GM12878 (cell line): ENCODE data around the gene ING3.

ENCODE experiments used
- ASH2L ChIP-seq: fragments of 300-600, 200-600 bp; sonication (generic); IDR thresholded peaks from 2 replicates; pipeline ENCODE4 v1.6.1; 2017; ENCODE audit warnings: low read depth, mild to moderate bottlenecking, borderline replicate concordance
- CBX5 ChIP-seq: sonication (generic); IDR thresholded peaks from 2 replicates; pipeline ENCODE4 v1.6.1; 2016; ENCODE audit warnings: low read depth, moderate library complexity, mild to moderate bottlenecking, inconsistent platforms
- CTCF ChIP-seq, 3 experiments: IDR thresholded peaks in 2 of 3; conservative IDR thresholded peaks in 1 of 3; 2 replicates each; pipeline ENCODE4 v1.5.1; 2011; ENCODE audit warnings: low read depth in 3 of 3, low read length in 3 of 3, mild to moderate bottlenecking in 3 of 3, control low read depth in 2 of 3, moderate library complexity in 2 of 3, inconsistent platforms in 1 of 3, mixed read lengths in 1 of 3; ENCODE audit not compliant: control insufficient read depth in 2 of 3, insufficient read depth in 1 of 3; ENCODE audit errors: extremely low read depth in 1 of 3
- EP300 ChIP-seq, 2 experiments: fragments of 150-350 bp in 1 of 2; IDR thresholded peaks; 2 replicates each; pipeline ENCODE4 v1.6.1; 2011 to 2012; ENCODE audit warnings: low read depth in 2 of 2, low read length in 2 of 2, borderline replicate concordance in 1 of 2, improper control_type of control experiment in 1 of 2, inconsistent platforms in 1 of 2; ENCODE audit not compliant: control insufficient read depth in 1 of 2
- EZH2 ChIP-seq: IDR thresholded peaks from 2 replicates; pipeline ENCODE4 v1.6.1; 2012; ENCODE audit warnings: low read depth, mild to moderate bottlenecking, control low read depth, inconsistent platforms, low read length, borderline replicate concordance; ENCODE audit not compliant: control insufficient read depth
- NFIC ChIP-seq: IDR thresholded peaks from 2 replicates; pipeline ENCODE4 v1.6.1; 2012; ENCODE audit warnings: low read depth, mild to moderate bottlenecking, inconsistent platforms, low read length, moderate library complexity
- NR2C1 ChIP-seq: fragments of 450-650 bp; IDR thresholded peaks from 2 replicates; pipeline ENCODE4 v1.6.1; 2017; ENCODE audit warnings: antibody characterized with exemption, mild to moderate bottlenecking, moderate library complexity
- POLR2A ChIP-seq: IDR thresholded peaks from 2 replicates; pipeline ENCODE4 v1.6.1; 2011; ENCODE audit warnings: low read depth, mild to moderate bottlenecking, low read length
- POLR2AphosphoS2 ChIP-seq: IDR thresholded peaks from 2 replicates; pipeline ENCODE4 v1.6.1; 2011; ENCODE audit warnings: low read depth, mild to moderate bottlenecking, low read length, improper control_type of control experiment, moderate library complexity
- RAD21 ChIP-seq: IDR thresholded peaks from 2 replicates; pipeline ENCODE4 v1.6.1; 2011; ENCODE audit warnings: mild to moderate bottlenecking, low read depth, low read length, moderate library complexity; ENCODE audit not compliant: insufficient read depth
- REST ChIP-seq: IDR thresholded peaks from 2 replicates; pipeline ENCODE4 v1.6.1; 2012; ENCODE audit warnings: mild to moderate bottlenecking, low read depth, low read length
- RFX5 ChIP-seq: IDR thresholded peaks from 2 replicates; pipeline ENCODE4 v1.6.1; 2011; ENCODE audit warnings: low read depth, low read length, improper control_type of control experiment
- USF2 ChIP-seq: IDR thresholded peaks from 2 replicates; pipeline ENCODE4 v1.6.1; 2011; ENCODE audit warnings: low read depth, low read length, improper control_type of control experiment, borderline replicate concordance
- ZBTB4 ChIP-seq: fragments of 450-650 bp; formaldehyde crosslinking; IDR thresholded peaks from 2 replicates; pipeline ENCODE4 v1.4.0; 2022; ENCODE audit warnings: mild to moderate bottlenecking, moderate library complexity

- TF ChIP-seq USF2: no peak
- TF ChIP-seq CTCF (IDR thresholded peaks at IDR 0.05 in 2 of 3, conservative IDR thresholded peaks at IDR 0.05 in 1 of 3; ENCODE audit: control insufficient read depth in 2 of 3, extremely low read depth in 1 of 3, insufficient read depth in 1 of 3, low read depth in 3 of 3, low read length in 3 of 3): no peak
- TF ChIP-seq CBX5: no peak
- no peak for TF ChIP-seq POLR2A
- no peak for TF ChIP-seq NFIC
- no peak for TF ChIP-seq RAD21
- no peak for TF ChIP-seq RFX5
- TF ChIP-seq EZH2: no peak
- TF ChIP-seq POLR2AphosphoS2: no peak
- no peak for TF ChIP-seq ZBTB4
- no peak for TF ChIP-seq ASH2L
- no peak for TF ChIP-seq REST
- no peak for TF ChIP-seq EP300 (IDR thresholded peaks at IDR 0.05; ENCODE audit: borderline replicate concordance in 1 of 2, control insufficient read depth in 1 of 2, low read depth in 2 of 2, low read length in 2 of 2)
- TF ChIP-seq NR2C1: no peak
Observed at GRCh38 chr7:121008816-121009215, 58.2 kb downstream of the ING3 start.
